Measurements from ENCODE around the gene CEP41. TPM values are rescaled to one million over a fixed set of nuclear protein-coding genes. Genes with fewer than 3 reads are reported as not detected.

CEP41 gene
- polyA plus RNA-seq, 2 donors, result 2.3 to 2.5 TPM

DNA sequence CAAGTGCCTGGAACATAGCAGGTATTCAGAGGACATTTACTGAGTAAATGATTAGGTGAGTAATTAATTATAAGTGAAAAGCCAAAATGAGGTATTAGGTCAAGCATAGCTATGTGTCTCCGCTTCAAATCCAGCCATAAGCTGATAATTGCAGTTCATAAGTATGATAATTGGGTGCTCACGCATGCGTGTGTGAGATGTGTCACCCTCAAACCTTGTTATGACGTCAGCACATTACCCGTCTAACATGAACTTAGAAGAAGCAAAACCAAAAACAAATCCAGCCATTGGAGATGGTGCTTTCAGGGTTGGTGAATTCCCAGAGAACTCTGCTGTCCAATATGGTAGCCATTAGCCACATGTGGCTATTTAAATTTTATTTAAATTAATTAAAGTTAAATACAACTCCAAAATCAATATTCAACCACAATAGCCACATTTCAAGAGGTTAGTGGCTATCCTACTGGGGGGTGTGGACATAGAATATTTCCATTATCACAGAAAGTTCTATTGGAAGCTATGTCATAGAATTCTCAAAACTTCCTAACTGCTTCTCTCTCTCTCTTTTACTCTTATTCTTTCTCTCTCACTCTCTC lies 96.4 kb downstream of the CEP41 start, which contains the start of gene CPA5:
Gene CPA5 (plus strand): TSS at position 546 of the 596 bp plus-strand sequence. CDS start 1,670 bp downstream, outside the sequence.
- Histone ChIP-seq H3K27ac (ENCODE audit: low read depth in 2 of 2, low read length in 1 of 2) (no peak within 1 kb of the TSS), H3K4me1 (ENCODE audit: control insufficient read depth in 2 of 2, insufficient read depth in 2 of 2, low read length in 1 of 2) (no peaks in the 10 kb centered on the region), H3K27me3 (ENCODE audit: control insufficient read depth in 1 of 2, insufficient read depth in 2 of 2, low read length in 2 of 2) (no peaks in the 10 kb centered on the region), H3K9me3 (ENCODE audit: control insufficient read depth in 2 of 2, insufficient read depth in 1 of 2, low read depth in 1 of 2, low read length in 1 of 2) (no peaks in the 10 kb centered on the region), H3K36me3 (ENCODE audit: control insufficient read depth in 2 of 2, insufficient read depth in 2 of 2, low read length in 1 of 2) (no peaks in the 10 kb centered on the region), H3K4me3 (ENCODE audit: low read depth in 1 of 2, low read length in 2 of 2) (no peak within 1 kb of the TSS)
- WGBS, 2 donors, result 87 to 91% methylated on average over 5 of the region's 5 CpGs

Other genes starting within 250 kb of the CEP41 start
- 1 to 10 TPM; 4.0 to 4.2 TPM for gene TMEM209, start 235.6 kb downstream of the CEP41 start, polyA plus RNA-seq
- not detected for gene SSMEM1, start 233.2 kb downstream of the CEP41 start, polyA plus RNA-seq
- gene CPA2, start 174.2 kb downstream of the CEP41 start, polyA plus RNA-seq, result under 1 TPM; 0.14 to 0.37 TPM
- 10 to 100 TPM in 1 of 2 donors, 1 to 10 TPM in 1; 8.4 to 41.2 TPM for gene CPA4, start 147.9 kb downstream of the CEP41 start, polyA plus RNA-seq
- gene CPA5, start 96.2 kb downstream of the CEP41 start, polyA plus RNA-seq, result under 1 TPM; 0.01 to 0.04 TPM
- gene CPA1, start 60.5 kb downstream of the CEP41 start, polyA plus RNA-seq, result 1 to 10 TPM in 1 of 2 donors, under 1 TPM in 1; 0.20 to 1.1 TPM
- 1 to 10 TPM; 4.8 to 8.6 TPM for gene MEST, start 51.1 kb upstream of the CEP41 start, polyA plus RNA-seq
- gene COPG2, start 227.7 kb upstream of the CEP41 start, polyA plus RNA-seq, result 10 to 100 TPM in 1 of 2 donors, 1 to 10 TPM in 1; 6.6 to 14.2 TPM
- not detected for gene TSGA13, start 245.5 kb upstream of the CEP41 start, polyA plus RNA-seq

Measured in esophagus (tissue), 2 donors.